DND-41 (cell line): ENCODE measurements around the gene MYO1C.
"Not testable (repeated sequence)": the region's sequence is repeated elsewhere in the genome, so short reads cannot be mapped to it uniquely, and the experiment has no call there.

Source experiments
- ATAC-seq: fragments of 200-7000 bp; cut with Tn5 transposase; 3 replicates; pipeline ENCODE4 v1.9.1; 2021; ENCODE audit warnings: low read depth; ENCODE audit not compliant: insufficient read depth
- DNase-seq: peaks from one replicate; pipeline ENCODE4 v3.0.0-alpha.2; 2020
- H2AFZ ChIP-seq: 2 replicates; pipeline ENCODE4 v1.6.0; 2012; ENCODE audit warnings: low read depth, low read length
- H3K27ac ChIP-seq: 2 replicates; pipeline ENCODE4 v1.5.1; 2012; ENCODE audit warnings: low read length, inconsistent platforms
- H3K27me3 ChIP-seq: fragments of 200-600 bp; sonication (generic); 2 replicates; pipeline ENCODE4 v1.6.0; 2012; ENCODE audit warnings: low read length, mild to moderate bottlenecking, inconsistent platforms; ENCODE audit not compliant: insufficient read depth, poor library complexity
- H3K36me3 ChIP-seq: 2 replicates; pipeline ENCODE4 v1.5.1; 2012; ENCODE audit warnings: low read length, inconsistent platforms; ENCODE audit not compliant: insufficient read depth
- H3K4me1 ChIP-seq: 2 replicates; pipeline ENCODE4 v1.5.1; 2012; ENCODE audit warnings: mild to moderate bottlenecking, low read length; ENCODE audit not compliant: insufficient read depth
- H3K4me2 ChIP-seq: 2 replicates; pipeline ENCODE4 v1.6.0; 2012; ENCODE audit warnings: mild to moderate bottlenecking, moderate library complexity, low read length, inconsistent platforms; ENCODE audit not compliant: insufficient read depth
- H3K4me3 ChIP-seq, 2 experiments: fragments of 200-600 bp in 1 of 2; shearing (Covaris generic) in 1 of 2; 2 replicates each; pipeline ENCODE4 v1.5.1; 2012 to 2016; ENCODE audit warnings: inconsistent platforms in 2 of 2, low read length in 2 of 2, mild to moderate bottlenecking in 2 of 2, low read depth in 1 of 2, moderate library complexity in 1 of 2
- H3K79me2 ChIP-seq: 2 replicates; pipeline ENCODE4 v1.6.0; 2012; ENCODE audit warnings: low read length, inconsistent platforms; ENCODE audit not compliant: insufficient read depth
- H3K9ac ChIP-seq: 2 replicates; pipeline ENCODE4 v1.6.0; 2012; ENCODE audit warnings: low read depth, mild to moderate bottlenecking, inconsistent platforms, low read length, moderate library complexity
- H3K9me3 ChIP-seq: 2 replicates; pipeline ENCODE4 v1.5.1; 2012; ENCODE audit warnings: low read length, moderate library complexity, mild to moderate bottlenecking, inconsistent platforms; ENCODE audit not compliant: insufficient read depth, severe bottlenecking
- H4K20me1 ChIP-seq: 2 replicates; pipeline ENCODE4 v1.6.0; 2012; ENCODE audit warnings: low read length; ENCODE audit not compliant: insufficient read depth
- CTCF ChIP-seq: IDR thresholded peaks from 2 replicates; pipeline ENCODE4 v1.5.1; 2012; ENCODE audit warnings: borderline replicate concordance, low read length, moderate library complexity, mild to moderate bottlenecking; ENCODE audit not compliant: poor library complexity, severe bottlenecking; ENCODE audit errors: extremely low read depth
- EZH2 ChIP-seq: IDR thresholded peaks from 3 replicates; pipeline ENCODE4 v1.6.1; 2012; ENCODE audit warnings: borderline replicate concordance, low read depth, mild to moderate bottlenecking, moderate library complexity, low read length, inconsistent platforms; ENCODE audit not compliant: severe bottlenecking

MYO1C gene

GRCh38 chr17:1529863-1530262 is 37.4 kb upstream of the MYO1C start:
- no peak for ATAC-seq
- H3K4me2 ChIP-seq: no peak overlapping the region
- H3K9me3 ChIP-seq: no peaks in the 10 kb centered on the region
- TF ChIP-seq EZH2: no peak
- TF ChIP-seq CTCF: no peak
- H3K9ac ChIP-seq: no peak overlapping the region
- no peak for DNase-seq
- H2AFZ ChIP-seq: no peak overlapping the region
- no peaks in the 10 kb centered on the region for H3K27me3 ChIP-seq
- peaks cover 82% of the 10 kb centered on the region for H3K36me3 ChIP-seq
- peaks cover 8% of the 10 kb centered on the region for H3K4me1 ChIP-seq
- H4K20me1 ChIP-seq: peaks cover 10% of the 10 kb centered on the region; the same call in 1 of the 2 replicates
- peaks cover 7% of the 10 kb centered on the region for H3K79me2 ChIP-seq
- H3K4me3 ChIP-seq: no peak overlapping the region
- no peak overlapping the region for H3K27ac ChIP-seq

GRCh38 chr17:1526876-1527275 is 34.4 kb upstream of the MYO1C start:
- Histone ChIP-seq H3K27ac (0 out of 2 replicates have a peak overlapping the region, but pooled peaks have one; percentile 3), H3K36me3 (peaks cover 66% of the 10 kb centered on the region)
- not testable (repeated sequence) for H3K79me2 ChIP-seq, H3K4me3 ChIP-seq, H3K9ac ChIP-seq, H3K27me3 ChIP-seq, H3K4me1 ChIP-seq, H2AFZ ChIP-seq, H3K9me3 ChIP-seq, H3K4me2 ChIP-seq, H4K20me1 ChIP-seq
- DNase-seq: peak; percentile 12
- ATAC-seq: peak; percentile 75

DNA sequence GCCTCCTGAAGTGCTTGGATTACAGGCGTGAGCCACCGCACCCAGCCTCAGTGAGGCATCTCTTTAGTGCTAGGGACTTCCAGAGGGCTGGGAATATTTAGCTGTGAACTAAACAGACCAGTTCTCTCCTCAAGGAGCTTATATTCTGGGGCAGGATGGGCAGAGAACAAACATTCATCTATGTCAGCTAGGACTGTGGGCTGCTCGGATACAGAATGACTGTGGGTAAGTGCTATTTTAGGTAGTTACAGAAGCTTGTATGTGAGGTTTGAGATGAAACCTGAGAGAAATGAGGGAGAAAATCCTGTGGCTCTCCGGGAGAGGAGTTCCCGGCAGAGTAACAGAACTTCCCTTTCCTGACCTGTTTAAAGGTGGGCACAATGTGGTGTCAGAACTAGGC is 30.1 kb upstream of the MYO1C start:
- no peaks in the 10 kb centered on the region for H4K20me1 ChIP-seq

GRCh38 chr17:1521086-1521640 is 28.7 kb upstream of the MYO1C start:
- no peaks in the 10 kb centered on the region for H4K20me1 ChIP-seq
- H3K27me3 ChIP-seq: no peaks in the 10 kb centered on the region
- no peak overlapping the region for H2AFZ ChIP-seq
- H3K4me3 ChIP-seq: no peak overlapping the region
- H3K36me3 ChIP-seq: peaks cover 59% of the 10 kb centered on the region
- no peak overlapping the region for H3K27ac ChIP-seq
- peaks cover 21% of the 10 kb centered on the region for H3K79me2 ChIP-seq
- DNase-seq (no peak), ATAC-seq (no peak)
- no peak overlapping the region for H3K9ac ChIP-seq
- H3K4me1 ChIP-seq: peaks cover 14% of the 10 kb centered on the region
- no peak overlapping the region for H3K4me2 ChIP-seq
- no peak for TF ChIP-seq CTCF
- no peak for TF ChIP-seq EZH2
- H3K9me3 ChIP-seq: no peaks in the 10 kb centered on the region

More for the DNA sequence above, 30.1 kb upstream of the MYO1C start:
- no peak for DNase-seq
- TF ChIP-seq EZH2 (no peak), CTCF (no peak)
- H3K4me3 ChIP-seq: no peak overlapping the region
- H3K36me3 ChIP-seq: peaks cover 71% of the 10 kb centered on the region
- peaks cover 9% of the 10 kb centered on the region for H3K79me2 ChIP-seq
- no peak overlapping the region for H2AFZ ChIP-seq
- no peak overlapping the region for H3K27ac ChIP-seq
- H3K4me2 ChIP-seq: no peak overlapping the region
- no peak for ATAC-seq
- no peak overlapping the region for H3K9ac ChIP-seq
- H3K9me3 ChIP-seq: no peaks in the 10 kb centered on the region
- no peaks in the 10 kb centered on the region for H3K27me3 ChIP-seq
- peaks cover 17% of the 10 kb centered on the region for H3K4me1 ChIP-seq
